ENCODE measurements around the gene KHSRP.
"Not testable (repeated sequence)": the region's sequence is repeated elsewhere in the genome, so short reads cannot be mapped to it uniquely, and the experiment has no call there.

The KHSRP gene

GRCh38 chr19:6433165-6433564, 8.6 kb upstream of the KHSRP start:
- Histone ChIP-seq H3K36me3 (ENCODE audit: control insufficient read depth, low read length) (no peaks in the 10 kb centered on the region), H3K9me2 (replicated peaks; ENCODE audit: control insufficient read depth, low read length) (no peaks in the 10 kb centered on the region), H3K4me1 (ENCODE audit: control insufficient read depth, low read length) (peaks cover 16% of the 10 kb centered on the region), H4K20me1 (ENCODE audit: control insufficient read depth, insufficient read depth, low read depth, low read length) (no peaks in the 10 kb centered on the region), H3F3A (ENCODE audit: control insufficient read depth, insufficient read depth) (no peaks in the 10 kb centered on the region), H3K4me2 (ENCODE audit: low read length) (no peak overlapping the region), H3K4me3 (ENCODE audit: low read length) (no peak overlapping the region), H3K27ac (ENCODE audit: low read depth, low read length) (no peak overlapping the region), H3K79me2 (ENCODE audit: control insufficient read depth, low read length) (peaks cover 18% of the 10 kb centered on the region), H3K27me3 (ENCODE audit: control insufficient read depth, low read length) (no peaks in the 10 kb centered on the region), H3K9me3 (ENCODE audit: control insufficient read depth, insufficient read depth, low read length) (no peaks in the 10 kb centered on the region)
- TF ChIP-seq CTCF (IDR thresholded peaks at IDR 0.05; ENCODE audit: low read depth, low read length, poor library complexity, severe bottlenecking) = no peak
- no peak for TF ChIP-seq EZH2phosphoT487 (IDR thresholded peaks at IDR 0.05; ENCODE audit: borderline replicate concordance, low read length)

- Histone ChIP-seq H3K36me3 (ENCODE audit: control insufficient read depth, low read length) (no peaks in the 10 kb centered on the region), H4K20me1 (ENCODE audit: control insufficient read depth, insufficient read depth, low read depth, low read length) (no peaks in the 10 kb centered on the region), H3K79me2 (ENCODE audit: control insufficient read depth, low read length) (peaks cover 18% of the 10 kb centered on the region), H3K27ac (ENCODE audit: low read depth, low read length) (no peak overlapping the region), H3K4me3 (ENCODE audit: low read length) (no peak overlapping the region), H3K9me2 (replicated peaks; ENCODE audit: control insufficient read depth, low read length) (no peaks in the 10 kb centered on the region), H3K4me1 (ENCODE audit: control insufficient read depth, low read length) (peaks cover 16% of the 10 kb centered on the region), H3F3A (ENCODE audit: control insufficient read depth, insufficient read depth) (0 out of 2 replicates have a peak, but pooled peaks cover 5% of the 10 kb centered on the region), H3K4me2 (ENCODE audit: low read length) (peak overlapping the region; percentile 21; the same call in 1 of the 2 replicates), H3K9me3 (ENCODE audit: control insufficient read depth, insufficient read depth, low read length) (no peaks in the 10 kb centered on the region), H3K27me3 (ENCODE audit: control insufficient read depth, low read length) (no peaks in the 10 kb centered on the region)
- no peak for TF ChIP-seq EZH2phosphoT487 (IDR thresholded peaks at IDR 0.05; ENCODE audit: borderline replicate concordance, low read length)
- TF ChIP-seq CTCF (IDR thresholded peaks at IDR 0.05; ENCODE audit: low read depth, low read length, poor library complexity, severe bottlenecking) = no peak
These were observed 7.3 kb upstream of the KHSRP start for GRCh38 chr19:6431891-6432290.

GRCh38 chr19:6429419-6430221, 5.0 kb upstream of the KHSRP start:
- 0 out of 2 replicates have a peak, but pooled peaks cover 5% of the 10 kb centered on the region for H3F3A ChIP-seq (ENCODE audit: control insufficient read depth, insufficient read depth)
- peaks cover 3% of the 10 kb centered on the region for H3K36me3 ChIP-seq (ENCODE audit: control insufficient read depth, low read length)
- peak overlapping the region; percentile 72 for H3K4me2 ChIP-seq (ENCODE audit: low read length)
- TF ChIP-seq EZH2phosphoT487 (IDR thresholded peaks at IDR 0.05; ENCODE audit: borderline replicate concordance, low read length) = no peak
- no peak for TF ChIP-seq CTCF (IDR thresholded peaks at IDR 0.05; ENCODE audit: low read depth, low read length, poor library complexity, severe bottlenecking)
- no peaks in the 10 kb centered on the region for H4K20me1 ChIP-seq (ENCODE audit: control insufficient read depth, insufficient read depth, low read depth, low read length)
- peaks cover 25% of the 10 kb centered on the region for H3K79me2 ChIP-seq (ENCODE audit: control insufficient read depth, low read length)
- H3K4me1 ChIP-seq (ENCODE audit: control insufficient read depth, low read length) = peaks cover 26% of the 10 kb centered on the region
- no peak overlapping the region for H3K27ac ChIP-seq (ENCODE audit: low read depth, low read length)
- no peaks in the 10 kb centered on the region for H3K27me3 ChIP-seq (ENCODE audit: control insufficient read depth, low read length)
- H3K4me3 ChIP-seq (ENCODE audit: low read length) = peak overlapping the region; percentile 63
- no peaks in the 10 kb centered on the region for H3K9me2 ChIP-seq (replicated peaks; ENCODE audit: control insufficient read depth, low read length)
- H3K9me3 ChIP-seq (ENCODE audit: control insufficient read depth, insufficient read depth, low read length) = peaks cover 6% of the 10 kb centered on the region; the same call in 1 of the 2 replicates

- Histone ChIP-seq H3K4me2 (ENCODE audit: low read length) (peak overlapping the region; percentile 72; the same call in 1 of the 2 replicates), H3K4me1 (ENCODE audit: control insufficient read depth, low read length) (peaks cover 26% of the 10 kb centered on the region), H3K79me2 (ENCODE audit: control insufficient read depth, low read length) (peaks cover 30% of the 10 kb centered on the region), H3K4me3 (ENCODE audit: low read length) (peak overlapping the region; percentile 63)
- not testable (repeated sequence) for H3K27me3 ChIP-seq (ENCODE audit: control insufficient read depth, low read length); H3K9me2 ChIP-seq (replicated peaks; ENCODE audit: control insufficient read depth, low read length); H4K20me1 ChIP-seq (ENCODE audit: control insufficient read depth, insufficient read depth, low read depth, low read length); H3F3A ChIP-seq (ENCODE audit: control insufficient read depth, insufficient read depth); H3K36me3 ChIP-seq (ENCODE audit: control insufficient read depth, low read length); H3K9me3 ChIP-seq (ENCODE audit: control insufficient read depth, insufficient read depth, low read length); H3K27ac ChIP-seq (ENCODE audit: low read depth, low read length)
These were observed 4.2 kb upstream of the KHSRP start for GRCh38 chr19:6428692-6429418.
